HG03045 (cell line): ENCODE data around the gene CST7.
A peak's percentile ranks its signal among the peaks of the same experiment; 100 is the strongest.
"Not testable (repeated sequence)": the region's sequence is repeated elsewhere in the genome, so short reads cannot be mapped to it uniquely, and the experiment has no call there.

Experiments
- ATAC-seq: cut with Tn5 transposase; IDR thresholded peaks from one replicate; pipeline ENCODE4 v1.9.1; 2021; ENCODE audit warnings: mild to moderate bottlenecking, moderate library complexity; ENCODE audit not compliant: unreplicated experiment

The CST7 gene, protein sequence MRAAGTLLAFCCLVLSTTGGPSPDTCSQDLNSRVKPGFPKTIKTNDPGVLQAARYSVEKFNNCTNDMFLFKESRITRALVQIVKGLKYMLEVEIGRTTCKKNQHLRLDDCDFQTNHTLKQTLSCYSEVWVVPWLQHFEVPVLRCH

GRCh38 chr20:24948939-24949679 lies at the start of gene CST7:
TSS of gene CST7 (plus strand) at chr20:24949269. CDS start at chr20:24949506, 237 bp downstream.
- ATAC-seq = no peak

DNA sequence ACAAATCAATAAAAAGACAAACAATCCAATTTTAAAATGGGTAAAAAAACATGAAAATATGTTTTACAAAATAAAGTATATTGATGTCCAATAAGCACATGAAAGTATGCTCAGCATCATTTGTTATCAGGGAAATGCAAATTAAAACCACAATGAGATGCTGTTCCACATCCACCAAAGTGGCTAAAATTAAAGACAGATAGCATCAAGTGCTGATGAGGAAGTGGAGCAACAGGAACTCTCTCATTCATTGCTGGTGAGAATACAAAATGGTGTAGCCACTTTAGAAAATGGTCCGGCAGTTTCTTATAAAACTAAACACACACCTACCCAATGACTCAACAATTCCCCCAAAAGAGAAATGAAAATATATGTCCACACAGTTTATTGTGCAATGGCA lies 42.3 kb upstream of the CST7 start:
- ATAC-seq = no peak

- no peak for ATAC-seq
These were observed 40.4 kb upstream of the CST7 start for GRCh38 chr20:24908642-24909041.

DNA sequence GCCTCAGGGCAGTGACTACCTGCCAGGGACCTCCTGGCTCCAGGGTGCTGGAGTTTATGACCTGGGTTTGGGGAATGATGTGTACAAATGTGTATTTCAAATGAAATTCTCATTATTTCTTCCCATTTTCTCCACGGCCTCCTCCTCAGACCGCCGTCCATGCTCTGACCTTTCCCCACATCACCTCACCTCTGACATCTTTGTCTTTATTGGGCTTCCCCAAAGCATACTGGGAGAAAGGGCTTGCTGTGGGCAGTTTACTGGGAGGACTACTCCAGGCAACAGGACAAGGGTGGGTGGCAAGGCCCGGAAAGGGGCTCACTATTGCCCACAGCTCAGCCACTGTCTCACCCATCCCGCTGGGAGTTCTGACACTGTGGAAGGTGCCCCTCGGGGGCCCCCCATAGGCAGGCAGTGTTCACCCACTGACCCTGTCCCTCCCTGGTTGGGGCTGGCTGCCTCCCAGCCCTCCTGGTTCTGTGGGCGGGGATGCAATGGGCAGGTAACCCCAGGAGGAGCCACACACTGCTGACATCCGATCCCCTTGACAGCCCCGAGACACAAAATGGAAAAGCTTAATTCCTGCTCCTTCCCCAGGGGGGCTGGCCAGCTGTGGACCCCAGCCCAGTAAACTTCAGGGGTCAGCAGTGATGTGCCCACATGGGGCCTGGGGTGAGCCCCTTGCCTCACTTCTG lies 39.8 kb upstream of the CST7 start:
- no peak for ATAC-seq

DNA sequence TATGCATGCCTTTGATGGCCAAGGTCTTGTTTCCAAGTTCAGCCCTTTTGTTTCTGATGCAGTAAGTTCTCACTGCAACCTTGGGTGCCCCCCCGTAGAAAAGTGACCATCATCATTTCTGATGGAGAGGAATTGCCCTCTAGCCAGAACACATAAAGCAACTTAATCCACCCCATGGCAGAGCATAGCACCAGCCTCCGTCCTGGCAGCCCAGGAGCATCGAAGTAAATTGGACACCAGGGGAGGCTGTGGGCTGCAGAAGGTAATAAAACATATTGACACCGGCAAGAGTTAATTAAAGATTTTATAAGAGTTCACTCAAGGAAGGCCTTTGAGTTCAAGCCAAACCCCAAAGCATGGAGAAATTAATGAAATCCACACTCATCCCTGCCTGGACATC lies 39.2 kb upstream of the CST7 start:
- ATAC-seq = no peak

DNA sequence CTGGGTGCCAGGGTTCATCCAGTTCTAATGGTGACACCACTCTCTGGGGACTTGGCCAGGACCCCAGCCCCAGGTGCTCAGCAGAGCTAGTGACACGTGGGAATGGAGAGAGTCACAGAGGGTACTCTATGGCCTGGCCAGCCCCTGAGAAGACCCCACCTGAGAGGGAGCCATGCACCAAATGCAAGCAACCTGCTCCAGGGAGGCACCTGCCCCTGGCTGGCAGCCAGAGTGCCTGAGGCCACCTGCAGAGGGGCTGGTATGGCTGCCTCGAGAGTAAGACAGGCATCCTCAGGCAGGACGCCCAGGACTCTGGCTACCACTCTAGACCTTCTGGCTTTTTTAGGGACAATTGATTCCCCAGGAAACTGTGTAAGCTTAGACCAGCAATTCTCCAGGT lies 38.6 kb upstream of the CST7 start:
- no peak for ATAC-seq

DNA sequence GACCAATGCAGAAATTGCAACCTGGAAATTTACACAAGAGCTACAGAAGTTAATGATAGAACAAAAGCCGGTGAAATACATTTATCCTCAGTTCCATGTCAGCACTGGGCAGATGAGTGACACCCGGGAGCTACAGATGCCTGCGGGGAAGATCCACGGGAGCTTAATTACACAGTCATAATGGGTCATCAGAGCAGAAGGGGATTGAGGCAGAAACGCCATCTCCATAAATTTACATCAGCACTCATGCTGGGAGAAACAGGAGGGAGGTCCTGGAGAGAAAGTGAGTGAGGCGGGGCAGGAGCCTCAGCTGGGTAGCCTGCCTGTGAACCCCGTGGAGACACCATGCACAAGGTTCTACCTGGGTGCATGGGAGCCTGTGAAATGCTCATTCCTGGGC lies 37.6 kb upstream of the CST7 start:
- ATAC-seq = no peak

DNA sequence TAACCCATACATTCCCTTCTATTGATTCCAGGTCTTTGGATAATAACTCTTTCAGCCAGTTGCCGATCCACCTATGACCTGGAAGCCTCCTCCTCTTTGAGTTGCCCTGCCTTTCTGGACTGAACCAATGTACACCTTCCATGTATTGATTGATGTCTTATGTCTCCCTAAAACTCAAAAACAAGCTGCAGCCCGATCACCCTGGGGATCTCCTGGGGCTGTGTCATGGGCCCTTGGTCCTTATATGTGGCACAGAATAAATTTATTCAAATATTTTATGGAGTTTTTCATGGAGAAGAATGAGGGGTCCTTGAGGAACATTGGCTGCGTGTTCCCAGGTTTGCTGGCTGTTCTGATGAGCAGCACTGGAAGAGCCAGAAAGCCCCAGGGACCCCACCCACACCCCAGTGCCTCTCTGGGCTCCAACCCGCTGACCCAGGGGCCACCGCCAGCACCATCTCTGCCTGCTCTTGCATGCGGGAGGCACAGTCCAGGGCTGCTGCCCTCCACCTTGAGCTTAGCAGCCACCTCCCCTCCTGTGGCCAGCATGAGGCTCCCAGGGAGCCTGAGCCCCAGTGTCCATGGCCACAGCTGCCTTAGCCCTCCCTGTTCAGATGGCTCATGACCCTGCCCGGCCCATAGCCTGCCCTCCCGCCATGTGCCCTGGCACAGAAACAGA lies 36.5 kb upstream of the CST7 start:
- ATAC-seq = no peak

GRCh38 chr20:24913076-24913628 lies 35.9 kb upstream of the CST7 start:
- no peak for ATAC-seq

DNA sequence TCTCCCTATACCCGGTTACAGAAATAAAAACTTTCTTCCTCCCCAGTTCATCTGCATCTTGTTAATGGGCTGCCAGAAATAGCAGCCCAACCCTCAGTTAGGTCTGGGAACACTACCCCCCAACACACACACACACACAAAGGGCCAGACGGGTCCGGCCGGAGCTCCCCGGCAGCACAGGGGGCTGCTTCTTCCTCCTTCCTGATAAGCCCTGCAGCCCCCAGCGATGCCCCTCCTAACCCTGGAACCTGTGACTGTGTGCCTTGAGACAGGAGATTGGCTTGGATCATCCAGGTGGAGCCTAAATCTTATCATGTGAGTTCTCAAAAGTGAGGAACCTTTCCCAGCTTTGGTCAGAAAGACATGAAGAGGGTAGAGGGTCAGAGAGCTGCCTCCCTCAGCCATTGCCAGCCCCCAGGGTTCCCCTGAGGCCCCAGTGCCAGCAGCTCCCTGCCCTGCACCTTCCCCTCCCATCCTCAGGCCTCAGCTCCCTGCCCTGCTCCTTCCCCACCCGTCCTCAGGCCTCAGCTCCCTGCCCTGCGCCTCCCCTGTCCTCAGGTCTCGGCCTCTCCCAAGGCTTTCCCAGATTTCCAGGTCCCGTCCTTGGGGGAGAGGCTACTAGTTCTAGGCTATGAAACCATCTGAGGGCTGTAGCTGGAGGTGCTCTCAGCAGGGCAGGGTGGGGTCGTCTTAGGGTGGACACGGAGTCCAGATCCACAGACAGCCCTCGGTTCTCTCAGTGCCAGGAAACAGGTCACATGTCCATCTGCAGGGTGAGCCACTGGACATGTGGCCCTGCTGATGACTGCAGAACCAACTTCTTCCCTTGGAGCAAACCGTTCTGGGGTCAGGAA lies 34.5 kb upstream of the CST7 start:
- ATAC-seq = no peak

GRCh38 chr20:24915440-24915839 lies 33.6 kb upstream of the CST7 start:
- no peak for ATAC-seq

DNA sequence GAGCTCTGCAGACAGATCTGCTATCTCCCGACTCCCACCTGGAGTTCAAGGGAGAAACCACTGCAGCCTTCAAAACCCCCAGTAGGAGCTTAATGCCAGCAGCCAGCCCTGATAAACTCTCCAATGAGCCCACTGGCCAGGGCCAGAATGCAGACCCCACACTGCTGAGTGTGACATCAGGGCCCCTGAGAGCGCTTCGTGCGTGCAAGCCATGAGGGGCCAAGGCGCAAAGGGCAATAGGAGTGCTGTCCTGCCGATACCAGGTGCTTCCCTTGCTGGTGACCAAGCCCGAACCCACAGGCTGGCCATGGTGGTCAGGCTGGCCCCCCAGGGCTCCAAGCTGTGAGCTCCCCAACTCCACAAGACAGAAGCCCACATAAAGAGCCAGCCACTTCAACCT lies 33.2 kb upstream of the CST7 start:
- ATAC-seq = no peak

GRCh38 chr20:24916412-24916811 lies 32.7 kb upstream of the CST7 start:
- ATAC-seq = no peak

DNA sequence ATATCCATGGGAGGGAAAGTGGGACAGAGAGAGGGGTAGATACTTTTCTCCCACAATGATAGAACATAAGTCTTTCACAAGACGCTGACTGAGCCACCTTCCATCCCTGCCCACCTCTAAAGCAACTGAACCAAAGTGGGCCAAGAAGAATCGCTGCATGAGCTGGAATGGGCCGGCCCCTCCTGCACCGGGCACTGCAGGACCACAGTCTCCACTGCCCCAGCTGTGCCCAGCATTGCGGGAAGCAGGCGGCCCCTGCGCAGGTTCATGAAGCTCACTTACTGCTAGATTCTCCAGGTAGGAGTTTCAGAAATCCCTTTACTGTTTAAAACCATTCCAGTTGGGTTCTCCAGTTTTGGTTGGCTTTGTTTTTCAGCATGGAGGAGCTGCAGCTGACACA lies 32.0 kb upstream of the CST7 start:
- ATAC-seq = no peak

GRCh38 chr20:24917797-24918578 lies 31.1 kb upstream of the CST7 start:
- peak; percentile 69 for ATAC-seq

- no peak for ATAC-seq
These were observed 30.2 kb upstream of the CST7 start for GRCh38 chr20:24918579-24919566.

- not testable (repeated sequence) for ATAC-seq
These were observed 29.4 kb upstream of the CST7 start for GRCh38 chr20:24919665-24920064.

DNA sequence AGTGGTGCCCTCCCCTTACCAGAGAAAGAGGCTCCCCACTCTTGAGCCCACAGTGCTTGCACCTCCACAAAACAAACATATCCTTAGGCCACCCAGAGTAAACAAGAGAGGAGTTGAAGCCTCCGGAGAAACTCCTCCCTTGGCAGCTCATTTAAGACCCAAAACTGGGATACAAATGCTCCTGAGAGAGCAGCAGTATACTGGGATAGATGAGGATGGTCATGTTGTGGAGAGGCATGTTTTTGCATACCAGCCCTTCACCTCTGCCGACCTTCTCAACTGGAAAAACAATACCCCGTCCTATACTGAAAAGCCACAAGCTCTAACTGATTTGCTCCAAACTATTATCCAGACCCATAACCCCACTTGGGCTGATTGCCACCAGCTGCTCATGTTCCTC lies 28.4 kb upstream of the CST7 start:
- not testable (repeated sequence) for ATAC-seq
